HEK293T (cell line): Measurements from ENCODE around the gene PLAGL2.

Source experiments
- CTCF ChIA-PET: fragments of 350-600 bp; formaldehyde crosslinking; extraction: SDS; loops from one replicate; lab custom pipeline; 2021; ENCODE audit warnings: antibody characterized with exemption, inconsistent platforms; lab: Yijun Ruan, JAX
- POLR2A ChIA-PET: fragments of 350-600 bp; formaldehyde crosslinking; extraction: SDS; loops from one replicate; lab custom pipeline; 2020; ENCODE audit warnings: antibody characterized with exemption, inconsistent platforms; lab: Yijun Ruan, JAX
- DNase-seq: peaks from one replicate; pipeline ENCODE4 v3.0.0; 2012; ENCODE audit warnings: mixed read lengths; ENCODE audit errors: extremely low spot score
- ARNT ChIP-seq: fragments of 450-650 bp; IDR thresholded peaks from 2 replicates; pipeline ENCODE4 v1.6.1; 2017; ENCODE audit warnings: mild to moderate bottlenecking
- BHLHE40 ChIP-seq: fragments of 450-650 bp; IDR thresholded peaks from 2 replicates; pipeline ENCODE4 v1.6.1; 2016; ENCODE audit warnings: mild to moderate bottlenecking, moderate library complexity, borderline replicate concordance
- CTBP1 ChIP-seq: fragments of 450-650 bp; IDR thresholded peaks from 2 replicates; pipeline ENCODE4 v1.6.1; 2016; ENCODE audit warnings: borderline replicate concordance
- ELF4 ChIP-seq: fragments of 450-650 bp; IDR thresholded peaks from 2 replicates; pipeline ENCODE4 v1.6.1; 2017; ENCODE audit warnings: antibody characterized with exemption
- FOXA1 ChIP-seq: fragments of 450-650 bp; IDR thresholded peaks from 2 replicates; pipeline ENCODE4 v1.6.1; 2016; ENCODE audit warnings: mild to moderate bottlenecking
- FOXK2 ChIP-seq: fragments of 450-650 bp; IDR thresholded peaks from 2 replicates; pipeline ENCODE4 v1.6.1; 2016; ENCODE audit warnings: mild to moderate bottlenecking
- FOXM1 ChIP-seq: fragments of 450-650 bp; IDR thresholded peaks from 2 replicates; pipeline ENCODE4 v1.6.1; 2017; ENCODE audit warnings: mild to moderate bottlenecking, borderline replicate concordance
- HDGF ChIP-seq: fragments of 450-650 bp; IDR thresholded peaks from 2 replicates; pipeline ENCODE4 v1.6.1; 2017; ENCODE audit warnings: antibody characterized with exemption, borderline replicate concordance
- L3MBTL2 ChIP-seq: fragments of 450-650 bp; conservative IDR thresholded peaks from 2 replicates; pipeline ENCODE4 v1.6.1; 2016; ENCODE audit warnings: mild to moderate bottlenecking
- LEF1 ChIP-seq: fragments of 450-650 bp; IDR thresholded peaks from 2 replicates; pipeline ENCODE4 v1.6.1; 2017; ENCODE audit warnings: mild to moderate bottlenecking, borderline replicate concordance
- NFRKB ChIP-seq: fragments of 450-650 bp; IDR thresholded peaks from 2 replicates; pipeline ENCODE4 v1.6.1; 2016; ENCODE audit warnings: mild to moderate bottlenecking, moderate library complexity
- PKNOX1 ChIP-seq: fragments of 450-650 bp; IDR thresholded peaks from 2 replicates; pipeline ENCODE4 v1.6.1; 2016
- SP1 ChIP-seq: fragments of 450-650 bp; IDR thresholded peaks from 2 replicates; pipeline ENCODE4 v1.6.1; 2017
- SUZ12 ChIP-seq: fragments of 450-650 bp; IDR thresholded peaks from 2 replicates; pipeline ENCODE4 v1.6.1; 2016; ENCODE audit warnings: mild to moderate bottlenecking
- TARDBP ChIP-seq: fragments of 450-650 bp; IDR thresholded peaks from 2 replicates; pipeline ENCODE4 v1.6.1; 2016
- ZNF384 ChIP-seq: fragments of 450-650 bp; IDR thresholded peaks from 2 replicates; pipeline ENCODE4 v1.6.1; 2016

The PLAGL2 gene

GRCh38 chr20:32165836-32166545 lies 41.6 kb downstream of the PLAGL2 start:
- ChIA-PET POLR2A (no interaction called here), CTCF (no interaction called here)
- DNase-seq = no peak
- TF ChIP-seq FOXA1 (no peak), FOXM1 (no peak), HDGF (no peak), PKNOX1 (no peak), SUZ12 (no peak), SP1 (no peak)

GRCh38 chr20:32164984-32165735 lies 42.4 kb downstream of the PLAGL2 start:
- POLR2A ChIA-PET = no interaction called here
- CTCF ChIA-PET = no interaction called here
- DNase-seq = no peak
- no peak for TF ChIP-seq FOXK2
- TF ChIP-seq CTBP1 = no peak
- no peak for TF ChIP-seq NFRKB
- TF ChIP-seq FOXM1 = no peak
- TF ChIP-seq PKNOX1 = no peak
- TF ChIP-seq L3MBTL2 = no peak
- no peak for TF ChIP-seq TARDBP
- TF ChIP-seq HDGF = no peak
- no peak for TF ChIP-seq ARNT
- TF ChIP-seq LEF1 = no peak
- TF ChIP-seq SP1 = no peak
- TF ChIP-seq ELF4 = no peak
- TF ChIP-seq BHLHE40 = no peak
- TF ChIP-seq FOXA1 = no peak
- TF ChIP-seq SUZ12 = no peak
- TF ChIP-seq ZNF384 = no peak

DNA sequence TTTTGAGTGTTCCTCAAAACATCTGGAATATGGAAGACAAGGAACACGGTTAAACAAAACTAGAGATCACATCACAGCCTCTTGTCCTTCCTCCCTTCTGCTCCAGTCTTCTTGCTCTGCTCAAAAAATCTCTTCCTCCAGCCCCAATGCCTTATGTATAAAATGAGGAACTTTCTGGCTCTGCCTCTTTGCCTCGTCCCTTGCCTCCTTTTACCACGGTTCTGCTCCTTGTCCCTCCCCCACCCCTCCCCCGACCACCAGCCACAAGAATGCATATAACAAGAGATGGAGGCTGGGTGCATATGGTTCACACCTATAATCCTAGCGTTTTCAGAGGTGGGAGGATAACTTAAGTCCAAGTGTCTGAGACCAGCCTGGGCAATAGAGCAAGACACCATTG lies 43.6 kb downstream of the PLAGL2 start:
- POLR2A ChIA-PET = no interaction called here
- DNase-seq = no peak
- no peak for TF ChIP-seq LEF1
- no peak for TF ChIP-seq NFRKB
- no peak for TF ChIP-seq SP1
- no peak for TF ChIP-seq FOXA1
- no peak for TF ChIP-seq PKNOX1
- no peak for TF ChIP-seq FOXK2
- TF ChIP-seq SUZ12 = no peak
- TF ChIP-seq HDGF = no peak
- no peak for TF ChIP-seq TARDBP
- TF ChIP-seq ZNF384 = no peak
- TF ChIP-seq CTBP1 = no peak
- no peak for TF ChIP-seq ARNT
- no peak for TF ChIP-seq L3MBTL2
- no peak for TF ChIP-seq ELF4
- TF ChIP-seq BHLHE40 = no peak
- no peak for TF ChIP-seq FOXM1
- CTCF ChIA-PET = no interaction called here

GRCh38 chr20:32162351-32162750 lies 45.2 kb downstream of the PLAGL2 start:
- POLR2A ChIA-PET = no interaction called here
- no peak for DNase-seq
- CTCF ChIA-PET = no interaction called here
- TF ChIP-seq NFRKB = no peak
- TF ChIP-seq ARNT = no peak
- no peak for TF ChIP-seq FOXM1
- TF ChIP-seq HDGF = no peak
- TF ChIP-seq SUZ12 = no peak
- TF ChIP-seq FOXA1 = no peak
- TF ChIP-seq TARDBP = no peak
- TF ChIP-seq LEF1 = no peak
- no peak for TF ChIP-seq BHLHE40
- no peak for TF ChIP-seq CTBP1
- TF ChIP-seq FOXK2 = no peak
- no peak for TF ChIP-seq ZNF384
- no peak for TF ChIP-seq ELF4
- TF ChIP-seq PKNOX1 = no peak
- TF ChIP-seq SP1 = no peak

DNA sequence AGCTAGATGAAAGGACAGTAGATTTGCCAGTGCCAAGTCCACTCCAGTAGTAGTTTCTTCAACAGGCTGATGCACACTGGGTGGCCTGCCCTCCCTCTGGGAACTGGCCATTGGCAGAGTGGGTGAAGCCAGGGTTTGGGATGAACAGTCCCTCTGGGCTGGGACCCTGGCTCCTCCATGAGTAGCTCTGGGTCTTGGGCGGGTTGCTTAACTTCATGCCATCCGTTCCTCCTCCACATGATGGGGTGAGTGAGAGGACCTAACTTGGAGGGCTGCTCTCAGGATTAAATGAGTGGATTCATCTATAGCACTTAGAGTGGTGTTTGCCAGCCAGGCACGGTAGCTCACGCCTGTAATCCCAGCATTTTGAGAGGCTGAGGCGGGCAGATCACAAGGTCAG lies 47.2 kb downstream of the PLAGL2 start:
- DNase-seq = no peak
- no peak for TF ChIP-seq FOXM1
- no peak for TF ChIP-seq HDGF
- no peak for TF ChIP-seq FOXK2
- POLR2A ChIA-PET = no interaction called here
- CTCF ChIA-PET = no interaction called here

DNA sequence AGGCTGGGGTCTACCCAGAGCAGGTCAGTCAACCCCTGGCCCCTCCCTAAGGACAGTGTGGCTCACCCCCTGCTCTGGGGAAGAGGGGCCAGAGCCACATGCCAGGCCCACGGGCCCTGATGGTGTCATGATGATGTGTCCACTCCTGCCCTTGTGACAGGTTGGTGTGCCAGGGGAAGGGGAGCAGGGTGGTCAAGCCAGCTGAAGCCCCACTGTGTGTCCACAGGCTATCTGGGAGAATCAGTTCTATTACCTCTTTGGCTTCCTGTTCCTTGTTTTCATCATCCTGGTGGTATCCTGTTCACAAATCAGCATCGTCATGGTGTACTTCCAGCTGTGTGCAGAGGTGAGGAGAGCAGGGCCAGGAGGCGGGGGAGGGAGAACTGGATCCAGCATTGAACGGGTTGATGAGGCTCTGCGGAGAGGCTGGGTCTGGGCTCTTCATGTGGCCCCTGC lies 47.7 kb downstream of the PLAGL2 start:
- ChIA-PET POLR2A (no interaction called here), CTCF (no interaction called here)

More for the DNA sequence above, 47.7 kb downstream of the PLAGL2 start:
- no peak for DNase-seq
- TF ChIP-seq PKNOX1 = no peak
- no peak for TF ChIP-seq ELF4
- no peak for TF ChIP-seq SUZ12
- TF ChIP-seq NFRKB = no peak
- no peak for TF ChIP-seq ZNF384
- TF ChIP-seq CTBP1 = no peak
- no peak for TF ChIP-seq LEF1
- no peak for TF ChIP-seq FOXK2
